SU-DHL-6 (cell line): ENCODE results near the gene THAP7.

Source experiments
- H2AFZ ChIP-seq: fragments of 200-600 bp; sonication (generic); 2 replicates; pipeline ENCODE4 v1.6.1; 2014; ENCODE audit warnings: low read depth, mild to moderate bottlenecking, moderate library complexity, mixed read lengths, antibody characterized with exemption, low read length; ENCODE audit not compliant: severe bottlenecking
- H3F3A ChIP-seq: fragments of 200-600 bp; shearing (Covaris generic); 2 replicates; pipeline ENCODE4 v1.6.0; 2016; ENCODE audit warnings: antibody characterized with exemption, mild to moderate bottlenecking; ENCODE audit not compliant: insufficient read depth
- H3K27ac ChIP-seq: fragments of 200-600 bp; sonication (generic); 2 replicates; pipeline ENCODE4 v1.5.1; 2016; ENCODE audit warnings: low read depth, mild to moderate bottlenecking, low read length, moderate library complexity, mixed read lengths
- H3K27me3 ChIP-seq: fragments of 200-600 bp; sonication (generic), shearing (Covaris generic); 2 replicates; pipeline ENCODE4 v1.6.0; 2014; ENCODE audit warnings: mild to moderate bottlenecking, low read length
- H3K36me3 ChIP-seq: fragments of 200-600 bp; sonication (generic); 2 replicates; pipeline ENCODE4 v1.6.1; 2014; ENCODE audit warnings: mild to moderate bottlenecking, low read length, mixed read lengths
- H3K4me2 ChIP-seq: fragments of 300-600, 200-600 bp; shearing (Covaris generic), sonication (generic); 2 replicates; pipeline ENCODE4 v1.6.0; 2014; ENCODE audit warnings: low read length, low read depth, mild to moderate bottlenecking; ENCODE audit not compliant: poor library complexity, severe bottlenecking
- H3K4me3 ChIP-seq: fragments of 200-600 bp; sonication (generic); 2 replicates; pipeline ENCODE4 v1.5.1; 2014; ENCODE audit warnings: antibody characterized with exemption, low read length, mild to moderate bottlenecking, mixed read lengths; ENCODE audit not compliant: insufficient read depth, poor library complexity, severe bottlenecking
- H3K79me2 ChIP-seq: fragments of 200-600 bp; sonication (generic); 2 replicates; pipeline ENCODE4 v1.6.1; 2014; ENCODE audit warnings: mild to moderate bottlenecking, low read length, moderate library complexity; ENCODE audit not compliant: insufficient read depth
- H3K9ac ChIP-seq: fragments of 200-600 bp; sonication (generic); 2 replicates; pipeline ENCODE4 v1.7.0; 2014; ENCODE audit warnings: mild to moderate bottlenecking, low read length
- H3K9me2 ChIP-seq: fragments of 200-600 bp; sonication (generic); replicated peaks from 2 replicates; pipeline ENCODE4 v1.6.1; 2014; ENCODE audit warnings: low read length; ENCODE audit not compliant: insufficient read depth
- H3K9me3 ChIP-seq: fragments of 200-600 bp; sonication (generic); 2 replicates; pipeline ENCODE4 v1.6.1; 2014; ENCODE audit warnings: low read length, mixed read lengths; ENCODE audit not compliant: insufficient read depth
- H4K20me1 ChIP-seq: fragments of 200-600 bp; sonication (generic); 2 replicates; pipeline ENCODE4 v1.6.1; 2014; ENCODE audit warnings: low read depth, mild to moderate bottlenecking, antibody characterized with exemption, low read length, moderate library complexity, mixed read lengths
- CTCF ChIP-seq: fragments of 200-600 bp; sonication (generic); IDR thresholded peaks from one replicate; pipeline ENCODE4 v1.5.1; 2017; ENCODE audit warnings: antibody characterized with exemption, mild to moderate bottlenecking, low read length, moderate library complexity; ENCODE audit not compliant: insufficient read depth, poor library complexity, severe bottlenecking
- EZH2phosphoT487 ChIP-seq: fragments of 200-600 bp; sonication (generic), shearing (Covaris generic); conservative IDR thresholded peaks from 2 replicates; pipeline ENCODE4 v1.6.1; 2018; ENCODE audit warnings: mild to moderate bottlenecking, antibody characterized with exemption, low read length, moderate library complexity, mixed read lengths

Gene THAP7

GRCh38 chr22:20957683-20958431 is 44.1 kb downstream of the THAP7 start:
- Histone ChIP-seq H4K20me1 (no peaks in the 10 kb centered on the region), H3K36me3 (no peaks in the 10 kb centered on the region), H3K9me2 (no peaks in the 10 kb centered on the region), H3K4me2 (peak overlapping the region; percentile 10), H3K9me3 (no peaks in the 10 kb centered on the region), H3K79me2 (no peaks in the 10 kb centered on the region), H3K27ac (no peak overlapping the region), H3K27me3 (no peaks in the 10 kb centered on the region), H3F3A (no peaks in the 10 kb centered on the region), H3K4me3 (no peak overlapping the region), H3K9ac (no peak overlapping the region), H2AFZ (no peak overlapping the region)
- TF ChIP-seq EZH2phosphoT487: no peak
- TF ChIP-seq CTCF: no peak

- H3K4me2 ChIP-seq: peak overlapping the region; percentile 10
These were observed 44.7 kb downstream of the THAP7 start for GRCh38 chr22:20957102-20957682.

DNA sequence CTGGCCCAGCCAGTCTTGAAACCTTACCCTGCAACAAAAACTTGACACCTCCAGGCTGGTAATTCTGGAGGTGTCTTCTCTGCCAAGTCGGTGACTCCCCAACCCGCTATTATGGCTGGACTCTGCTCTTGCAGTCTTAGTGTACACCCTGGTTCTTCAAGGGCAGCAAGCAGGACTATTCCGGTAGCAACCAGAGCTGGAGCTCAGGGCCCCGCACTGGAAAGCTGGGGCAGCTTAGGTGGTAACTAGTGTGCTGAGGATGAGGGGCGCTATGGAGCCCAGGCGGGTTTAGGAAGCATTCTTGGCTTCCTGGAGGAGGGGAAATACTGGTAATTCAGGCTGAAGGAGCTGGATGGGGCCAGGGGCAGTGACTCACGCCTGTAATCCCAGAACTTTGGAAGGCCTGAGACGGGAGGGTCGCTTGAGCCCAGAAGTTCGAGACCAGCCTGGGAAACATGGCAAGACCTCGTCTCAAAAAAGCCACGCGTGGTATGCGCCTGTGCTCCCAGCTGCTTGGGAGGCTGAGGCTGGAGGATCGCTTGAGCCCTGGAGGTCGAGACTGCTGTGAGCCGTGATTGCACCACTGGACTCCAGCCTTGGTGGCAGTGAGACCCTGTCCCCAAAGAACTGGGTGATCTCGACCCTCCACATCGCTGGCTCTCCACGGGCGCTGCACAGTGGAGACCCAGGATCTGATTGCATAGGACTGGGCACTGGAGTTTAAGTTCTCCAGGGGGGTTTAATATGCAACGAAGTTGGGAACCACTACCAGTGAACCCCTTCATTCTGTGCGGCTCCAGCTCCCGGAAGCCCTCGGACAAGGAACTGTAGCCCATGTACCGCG is 45.4 kb downstream of the THAP7 start:
- H3K9me3 ChIP-seq: no peaks in the 10 kb centered on the region
- no peak overlapping the region for H3K9ac ChIP-seq
- no peaks in the 10 kb centered on the region for H3K9me2 ChIP-seq
- no peaks in the 10 kb centered on the region for H4K20me1 ChIP-seq
- H3K36me3 ChIP-seq: no peaks in the 10 kb centered on the region
- no peaks in the 10 kb centered on the region for H3F3A ChIP-seq
- H3K79me2 ChIP-seq: no peaks in the 10 kb centered on the region
- H3K27me3 ChIP-seq: no peaks in the 10 kb centered on the region
- H3K27ac ChIP-seq: no peak overlapping the region
- no peak overlapping the region for H2AFZ ChIP-seq
- H3K4me2 ChIP-seq: no peak overlapping the region
- TF ChIP-seq CTCF (no peak), EZH2phosphoT487 (no peak)
- H3K4me3 ChIP-seq: no peak overlapping the region

More at GRCh38 chr22:20957102-20957682, 44.7 kb downstream of the THAP7 start:
- Histone ChIP-seq H3K9ac (no peak overlapping the region), H3K4me3 (no peak overlapping the region), H3K27ac (no peak overlapping the region), H3K9me3 (no peaks in the 10 kb centered on the region), H3F3A (no peaks in the 10 kb centered on the region), H3K36me3 (no peaks in the 10 kb centered on the region), H3K27me3 (no peaks in the 10 kb centered on the region), H3K79me2 (no peaks in the 10 kb centered on the region), H2AFZ (no peak overlapping the region), H3K9me2 (no peaks in the 10 kb centered on the region), H4K20me1 (no peaks in the 10 kb centered on the region)
- TF ChIP-seq CTCF (no peak), EZH2phosphoT487 (no peak)
